Measurements from ENCODE around the gene USO1.

GRCh38 chr4:75790024-75790423, 65.6 kb downstream of the USO1 start:
- TF ChIP-seq EZH2 (IDR thresholded peaks at IDR 0.05; ENCODE audit: borderline replicate concordance, low read depth, low read length) (no peak), SMAD4 (CRISPR knock-in tag; conservative IDR thresholded peaks at IDR 0.05) (no peak), CAMTA2 (CRISPR knock-in tag; conservative IDR thresholded peaks at IDR 0.05) (no peak), HSF4 (CRISPR knock-in tag; IDR thresholded peaks at IDR 0.05; ENCODE audit: borderline replicate concordance) (no peak), CXXC5 (CRISPR knock-in tag; IDR thresholded peaks at IDR 0.05) (no peak), NKRF (IDR thresholded peaks at IDR 0.05; ENCODE audit: borderline replicate concordance) (no peak), CREB1 (IDR thresholded peaks at IDR 0.05) (no peak), CREB1 (CRISPR knock-in tag; IDR thresholded peaks at IDR 0.05) (no peak), TARDBP (IDR thresholded peaks at IDR 0.05) (no peak), RAD21 (CRISPR knock-in tag; conservative IDR thresholded peaks at IDR 0.05 in 1 of 2, IDR thresholded peaks at IDR 0.05 in 1 of 2) (no peak), RAD51 (IDR thresholded peaks at IDR 0.05; ENCODE audit: borderline replicate concordance, low read depth) (no peak)
